PC-3 (cell line): ENCODE data around the gene POLDIP3. TPM values are rescaled to one million over a fixed set of nuclear protein-coding genes. Genes with fewer than 3 reads are reported as not detected.
"Not testable (repeated sequence)": the region's sequence is repeated elsewhere in the genome, so short reads cannot be mapped to it uniquely, and the experiment has no call there.

Source experiments
- ATAC-seq: fragments of 200-7000 bp; cut with Tn5 transposase; 2 replicates; pipeline ENCODE4 v1.9.1; 2020; ENCODE audit warnings: mild to moderate bottlenecking, moderate library complexity
- BruUV-seq: library from RNA; stranded (reverse); fragments of 400-500 nt; replicated peaks from 2 replicates; lab custom pipeline; 2021; lab: Mats Ljungman, UMichigan
- CTCF ChIA-PET: fragments of 300-600 bp; sonication (Branson Sonifier 250); formaldehyde crosslinking; loops from one replicate; lab custom pipeline; 2022; ENCODE audit warnings: antibody characterized with exemption; lab: Charles Lee
- POLR2A ChIA-PET: fragments of 300-600 bp; sonication (Branson Sonifier 250); formaldehyde crosslinking; loops from one replicate; lab custom pipeline; 2022; ENCODE audit warnings: antibody characterized with exemption; ENCODE audit not compliant: unreplicated experiment; lab: Charles Lee
- DNase-seq: peaks from one replicate; pipeline ENCODE4 v3.0.0-alpha.2; 2015
- H2AFZ ChIP-seq: fragments of 300-600 bp; sonication (generic); 2 replicates; pipeline ENCODE4 v1.6.0; 2016; ENCODE audit warnings: antibody characterized with exemption, low read length
- H3F3A ChIP-seq: fragments of 300-600 bp; sonication (generic); one replicate; pipeline ENCODE4 v1.6.0; 2017; ENCODE audit warnings: antibody characterized with exemption, low read length, control low read depth, mild to moderate bottlenecking; ENCODE audit not compliant: unreplicated experiment
- H3K27ac ChIP-seq: fragments of 300-600 bp; sonication (generic); 2 replicates; pipeline ENCODE4 v1.5.1; 2016; ENCODE audit warnings: mild to moderate bottlenecking, low read length
- H3K27me3 ChIP-seq: fragments of 300-600 bp; sonication (generic); 2 replicates; pipeline ENCODE4 v1.6.1; 2016; ENCODE audit warnings: low read length, mixed read lengths
- H3K36me3 ChIP-seq: fragments of 300-600 bp; sonication (generic); 2 replicates; pipeline ENCODE4 v1.6.1; 2016; ENCODE audit warnings: low read depth, mixed run types, low read length, mixed read lengths
- H3K4me1 ChIP-seq: fragments of 300-600 bp; sonication (generic); 2 replicates; pipeline ENCODE4 v1.5.1; 2016; ENCODE audit warnings: low read length; ENCODE audit not compliant: insufficient read depth
- H3K4me2 ChIP-seq: fragments of 300-600 bp; sonication (generic); 2 replicates; pipeline ENCODE4 v1.6.0; 2016; ENCODE audit warnings: low read length
- H3K4me3 ChIP-seq: fragments of 300-600 bp; sonication (generic); 2 replicates; pipeline ENCODE4 v1.5.1; 2016; ENCODE audit warnings: mild to moderate bottlenecking, low read length, mixed read lengths
- H3K79me2 ChIP-seq: fragments of 300-600 bp; sonication (generic); 2 replicates; pipeline ENCODE4 v1.6.1; 2017; ENCODE audit warnings: low read length, mixed read lengths
- H3K9ac ChIP-seq: fragments of 300-600 bp; sonication (generic); 2 replicates; pipeline ENCODE4 v1.6.0; 2016; ENCODE audit warnings: mild to moderate bottlenecking, low read length
- H3K9me2 ChIP-seq: fragments of 300-600 bp; sonication (generic); replicated peaks from 2 replicates; pipeline ENCODE4 v1.6.1; 2016; ENCODE audit warnings: mixed run types, low read length, mixed read lengths
- H3K9me3 ChIP-seq: fragments of 300-600 bp; sonication (generic); 2 replicates; pipeline ENCODE4 v1.6.1; 2016; ENCODE audit warnings: low read length, mixed read lengths
- H4K20me1 ChIP-seq: fragments of 300-600 bp; sonication (generic); 2 replicates; pipeline ENCODE4 v1.6.1; 2016; ENCODE audit warnings: low read length, mixed read lengths
- CTCF ChIP-seq: fragments of 300-600 bp; sonication (generic); conservative IDR thresholded peaks from 2 replicates; pipeline ENCODE4 v1.5.1; 2017; ENCODE audit warnings: antibody characterized with exemption, low read depth, mild to moderate bottlenecking, low read length
- EZH2 ChIP-seq: fragments of 300-600 bp; sonication (generic); IDR thresholded peaks from one replicate; pipeline ENCODE4 v1.6.1; 2017; ENCODE audit warnings: antibody characterized with exemption, mild to moderate bottlenecking, low read length; ENCODE audit not compliant: unreplicated experiment
- EZH2phosphoT487 ChIP-seq: fragments of 300-600 bp; sonication (generic); IDR thresholded peaks from 2 replicates; pipeline ENCODE4 v1.6.1; 2018; ENCODE audit warnings: mild to moderate bottlenecking, antibody characterized with exemption, low read length, borderline replicate concordance
- intact Hi-C: fragments of 100-400 bp; cut with micrococcal nuclease; formaldehyde crosslinking; loops from 2 replicates; pipeline ENCODE4 v1.9.0; 2023
- total RNA-seq: library from RNA; depleted of rRNA; stranded (reverse); fragments of >200 nt; gene quantifications from 2 replicates; pipeline ENCODE4 v1.2.3, GENCODE V29; 2014

Gene POLDIP3
- total RNA-seq, 1 experiment from 2014 or later: 32.4 TPM

- Histone ChIP-seq H3K36me3 (no peaks in the 10 kb centered on the region), H4K20me1 (no peaks in the 10 kb centered on the region), H2AFZ (no peak overlapping the region), H3K4me3 (no peak overlapping the region), H3K27ac (no peak overlapping the region), H3F3A (no peaks in the 10 kb centered on the region), H3K4me2 (no peak overlapping the region), H3K9me3 (no peaks in the 10 kb centered on the region), H3K4me1 (no peaks in the 10 kb centered on the region), H3K9me2 (no peaks in the 10 kb centered on the region), H3K27me3 (no peaks in the 10 kb centered on the region), H3K79me2 (no peaks in the 10 kb centered on the region), H3K9ac (no peak overlapping the region)
- POLR2A ChIA-PET: no interaction called here
- no TSS peak for BruUV-seq
- CTCF ChIA-PET: no interaction called here
- DNase-seq (no peak), ATAC-seq (no peak)
- TF ChIP-seq EZH2: no peak
- no peak for TF ChIP-seq CTCF
- TF ChIP-seq EZH2phosphoT487: no peak
- intact Hi-C loops: no loop called here
Measured at GRCh38 chr22:42560381-42560780, 54.3 kb downstream of the POLDIP3 start.

- H3K4me2 ChIP-seq: peak within 1 kb of the TSS; percentile 83
- no peaks in the 10 kb centered on the region for H3K36me3 ChIP-seq
- H3K9me3 ChIP-seq: no peaks in the 10 kb centered on the region
- ChIA-PET POLR2A (no interaction called here), CTCF (no interaction called here)
- H3K9ac ChIP-seq: peak within 1 kb of the TSS; percentile 51
- no peaks in the 10 kb centered on the region for H3K79me2 ChIP-seq
- no peaks in the 10 kb centered on the region for H3K27me3 ChIP-seq
- H4K20me1 ChIP-seq: no peaks in the 10 kb centered on the region
- no peaks in the 10 kb centered on the region for H3F3A ChIP-seq
- no peaks in the 10 kb centered on the region for H3K4me1 ChIP-seq
- peak within 1 kb of the TSS; percentile 89 for H2AFZ ChIP-seq
- no peak within 1 kb of the TSS for H3K27ac ChIP-seq
- TSS peak; percentile 67 for BruUV-seq
- peak within 1 kb of the TSS; percentile 67 for H3K4me3 ChIP-seq
- peak; percentile 72 for DNase-seq
- H3K9me2 ChIP-seq: no peaks in the 10 kb centered on the region
- intact Hi-C loops: no loop called here
- ATAC-seq: peak; percentile 93
- TF ChIP-seq EZH2phosphoT487: no peak
- TF ChIP-seq CTCF: no peak
- TF ChIP-seq EZH2: no peak
Measured at GRCh38 chr22:42553475-42554361, 61.0 kb downstream of the POLDIP3 start, which contains the start of gene SERHL2. TSS of gene SERHL2 (plus strand) at chr22:42553956. CDS start at chr22:42554021, 65 bp downstream.

GRCh38 chr22:42552294-42552647 lies 62.4 kb downstream of the POLDIP3 start:
- intact Hi-C loops, H3K4me2 ChIP-seq, BruUV-seq, POLR2A ChIA-PET, H3K36me3 ChIP-seq, H3K9me3 ChIP-seq, CTCF ChIA-PET, ATAC-seq, H2AFZ ChIP-seq, H3K4me3 ChIP-seq, H4K20me1 ChIP-seq, H3K27ac ChIP-seq, H3K27me3 ChIP-seq, DNase-seq, H3K4me1 ChIP-seq, H3K9ac ChIP-seq, H3F3A ChIP-seq, H3K9me2 ChIP-seq, H3K79me2 ChIP-seq: not testable (repeated sequence)
